Activated T-cell treated with anti-CD3 and anti-CD28 coated beads for 4 hours (primary cell): ENCODE data around the gene LRGUK.
A peak's percentile ranks its signal among the peaks of the same experiment; 100 is the strongest.
"Not testable (repeated sequence)": the region's sequence is repeated elsewhere in the genome, so short reads cannot be mapped to it uniquely, and the experiment has no call there.

Source experiments
- DNase-seq: peaks from one replicate; pipeline ENCODE4 v3.0.0-alpha.2; 2020

Gene LRGUK

GRCh38 chr7:134126966-134127848, at the start of gene LRGUK:
LRGUK (plus strand) TSS chr7:134127340; CDS start chr7:134127368, 28 bp downstream.
- DNase-seq: peak; percentile 63

GRCh38 chr7:134077560-134077959, 49.6 kb upstream of the LRGUK start:
- not testable (repeated sequence) for DNase-seq

DNA sequence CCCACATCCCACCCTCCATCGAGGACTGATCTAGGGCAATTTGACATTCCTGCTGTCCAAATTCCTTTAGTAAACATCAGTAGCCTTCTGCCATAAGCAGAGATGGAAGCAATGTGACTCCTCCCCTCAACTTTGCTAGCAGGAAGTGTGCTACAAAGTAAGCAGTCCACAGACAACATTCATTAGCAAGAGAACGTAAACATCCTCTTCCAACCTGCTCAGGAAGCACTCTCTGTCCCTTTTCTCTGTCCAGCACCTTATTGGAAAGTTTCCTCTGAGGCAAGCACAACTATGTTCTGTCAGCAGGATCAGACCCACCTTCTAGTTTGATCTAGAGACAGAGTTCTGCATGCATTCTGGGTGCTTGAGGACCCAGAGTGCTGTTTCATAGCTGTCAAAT, 48.1 kb upstream of the LRGUK start:
- no peak for DNase-seq

DNA sequence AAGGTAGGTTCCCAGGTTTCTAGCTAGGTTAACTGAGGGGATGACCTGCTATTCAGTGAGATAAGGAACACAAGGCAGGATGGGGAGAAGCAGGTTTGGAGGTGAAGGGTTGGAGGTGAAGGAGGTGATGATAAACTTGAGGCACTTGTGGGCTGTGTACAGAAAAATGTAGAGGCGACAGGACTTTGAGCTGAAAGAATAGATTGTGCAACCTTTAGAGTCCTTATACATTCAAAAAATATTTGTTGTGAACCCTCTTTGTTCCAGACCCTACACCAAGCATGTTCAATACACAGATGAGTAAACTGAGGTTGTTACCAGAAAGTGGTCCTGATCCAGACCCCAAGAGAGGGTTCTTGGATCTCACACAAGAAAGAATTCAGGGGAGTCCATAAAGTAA, 45.4 kb upstream of the LRGUK start:
- DNase-seq: no peak

DNA sequence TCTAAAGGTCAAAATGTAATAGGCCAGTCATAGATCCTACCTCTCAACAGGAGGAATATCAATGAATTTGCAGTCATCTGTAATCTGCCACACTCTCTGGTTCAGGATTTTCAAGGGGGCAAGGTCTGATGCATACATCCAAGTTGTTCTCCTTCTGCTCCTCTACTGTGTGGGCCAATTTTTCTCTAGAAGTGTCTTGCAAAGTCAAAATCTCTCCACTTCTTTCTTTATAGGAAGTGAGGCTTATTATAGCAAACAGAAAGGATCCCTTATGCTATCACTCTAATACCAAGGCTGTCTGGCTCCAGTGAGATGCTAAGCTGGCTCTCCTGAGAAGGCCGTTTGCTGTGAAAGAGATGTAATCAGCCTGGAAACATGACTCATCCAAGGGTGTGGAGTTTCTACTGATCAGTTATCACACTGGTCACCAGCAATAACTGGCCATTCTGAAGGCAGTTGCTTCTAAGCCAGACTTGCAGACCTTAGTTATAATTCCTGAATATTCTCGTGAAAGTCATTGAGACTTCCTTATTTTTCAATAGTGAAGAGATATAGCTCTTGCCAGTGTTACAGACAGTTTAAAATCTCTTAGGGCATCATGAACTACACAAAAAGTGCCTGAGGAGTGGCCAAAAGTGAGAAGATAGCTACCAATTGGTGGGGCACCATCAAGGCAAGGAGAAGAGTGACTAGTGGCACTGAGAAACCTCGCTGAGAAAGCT, 43.2 kb upstream of the LRGUK start:
- no peak for DNase-seq

DNA sequence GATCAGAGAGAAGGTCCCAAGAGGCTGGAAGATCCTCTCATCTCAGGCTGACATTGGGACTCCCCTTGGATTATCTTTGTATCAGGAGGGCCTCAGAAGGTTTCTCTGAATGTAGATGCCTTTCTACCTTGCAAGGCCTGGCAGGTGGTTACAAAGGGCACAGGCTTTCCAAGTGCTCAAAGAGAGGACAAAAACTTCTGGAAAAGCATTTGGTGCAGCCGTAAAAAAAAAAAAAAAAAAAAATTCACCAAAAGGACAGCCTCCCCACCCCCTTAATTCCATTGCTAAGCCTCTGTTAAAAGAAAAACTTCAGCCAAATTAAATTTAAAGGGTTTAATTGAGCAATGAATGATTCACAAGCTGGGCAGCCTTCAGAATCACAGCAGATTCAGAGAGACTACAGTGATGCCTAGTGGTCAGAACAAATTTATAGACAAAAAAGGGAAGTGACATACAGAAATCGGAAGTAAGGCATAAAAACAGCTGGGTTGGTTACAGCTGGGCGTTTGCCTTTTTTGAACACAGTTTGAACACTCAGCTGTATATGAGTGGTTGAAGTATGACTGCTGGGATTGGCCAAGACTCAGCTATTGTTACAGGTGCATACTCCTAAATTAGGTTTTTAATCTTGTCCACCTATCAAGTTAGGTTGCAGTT, 42.5 kb upstream of the LRGUK start:
- no peak for DNase-seq

GRCh38 chr7:134085311-134085710, 41.8 kb upstream of the LRGUK start:
- no peak for DNase-seq

DNA sequence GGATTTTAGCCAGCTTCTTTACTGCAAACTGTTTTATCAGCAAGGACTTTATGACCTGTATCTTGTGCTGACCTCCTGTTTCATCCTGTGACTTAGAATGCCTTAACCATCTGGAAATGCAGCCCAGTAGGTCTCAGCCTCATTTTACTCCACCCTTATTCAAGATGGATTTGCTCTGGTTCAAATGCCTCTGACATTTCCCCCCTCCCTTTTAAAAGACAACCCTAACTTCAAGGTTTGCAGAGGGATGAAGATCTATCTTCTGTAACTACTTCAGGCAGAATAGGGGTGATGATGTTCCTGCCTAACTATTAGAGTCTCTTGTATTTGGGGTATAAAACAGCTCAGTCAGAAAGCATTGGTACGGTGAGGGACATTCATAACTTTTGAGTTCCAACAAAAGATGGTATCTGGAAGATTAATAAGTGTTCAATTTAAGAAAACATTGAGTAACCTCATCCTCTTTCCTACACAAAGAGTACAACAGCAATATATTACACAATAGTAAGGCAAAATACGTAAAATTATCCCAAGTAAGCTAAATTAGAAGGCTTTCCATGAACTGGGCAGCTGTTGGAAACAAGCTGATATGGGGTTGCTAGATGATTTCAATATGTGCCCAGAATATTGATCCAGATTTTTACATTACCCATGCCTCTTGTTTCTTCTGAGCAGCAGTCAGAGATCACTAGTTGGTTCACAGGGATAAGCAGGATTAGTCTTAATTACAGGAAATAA, 40.0 kb upstream of the LRGUK start:
- DNase-seq: no peak

GRCh38 chr7:134088199-134088598, 38.9 kb upstream of the LRGUK start:
- DNase-seq: no peak

DNA sequence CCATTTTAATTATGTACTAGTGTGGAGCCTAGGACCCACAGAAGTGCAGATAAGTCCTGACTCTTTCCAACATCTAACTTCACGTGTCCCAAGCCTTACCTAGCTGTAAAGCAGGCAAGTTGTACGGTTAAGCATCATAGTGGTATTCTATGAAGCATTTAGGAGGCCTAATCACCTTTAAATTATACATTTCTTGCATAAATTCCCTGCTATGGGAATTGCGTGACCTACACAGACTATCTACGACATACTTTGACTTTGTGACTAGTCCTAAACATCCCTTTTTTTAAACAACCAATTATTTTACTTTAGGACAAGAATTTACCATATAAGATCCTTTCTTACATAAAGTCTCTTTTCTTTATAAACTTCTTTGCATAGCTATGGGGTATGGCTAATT, 37.7 kb upstream of the LRGUK start:
- no peak for DNase-seq

- no peak for DNase-seq
Measured at GRCh38 chr7:134098072-134098471, 29.1 kb upstream of the LRGUK start.

GRCh38 chr7:134101716-134102115, 25.4 kb upstream of the LRGUK start:
- DNase-seq: no peak

GRCh38 chr7:134104166-134104565, 23.0 kb upstream of the LRGUK start:
- no peak for DNase-seq

GRCh38 chr7:134105841-134106240, 21.3 kb upstream of the LRGUK start:
- no peak for DNase-seq

DNA sequence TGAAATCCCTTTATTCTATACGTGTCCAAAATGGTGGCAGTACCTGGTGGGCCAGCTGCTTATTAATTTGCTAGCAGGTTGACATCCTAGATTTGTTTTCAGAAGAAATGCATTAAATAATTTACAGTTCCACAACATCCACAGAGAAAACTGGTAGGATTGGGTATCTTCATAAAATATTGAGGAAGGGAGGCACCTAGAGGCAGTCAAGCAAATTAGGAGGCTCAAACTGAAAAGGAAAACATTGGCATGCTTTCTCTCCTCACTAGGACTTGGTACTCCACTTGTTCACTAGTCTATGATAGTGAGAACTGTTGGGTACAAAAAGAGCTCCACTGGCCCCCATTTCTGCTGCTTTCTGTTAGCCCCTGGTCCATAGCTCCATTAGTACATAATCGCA, 18.3 kb upstream of the LRGUK start:
- no peak for DNase-seq

- no peak for DNase-seq
Measured at GRCh38 chr7:134113655-134114054, 13.5 kb upstream of the LRGUK start.

DNA sequence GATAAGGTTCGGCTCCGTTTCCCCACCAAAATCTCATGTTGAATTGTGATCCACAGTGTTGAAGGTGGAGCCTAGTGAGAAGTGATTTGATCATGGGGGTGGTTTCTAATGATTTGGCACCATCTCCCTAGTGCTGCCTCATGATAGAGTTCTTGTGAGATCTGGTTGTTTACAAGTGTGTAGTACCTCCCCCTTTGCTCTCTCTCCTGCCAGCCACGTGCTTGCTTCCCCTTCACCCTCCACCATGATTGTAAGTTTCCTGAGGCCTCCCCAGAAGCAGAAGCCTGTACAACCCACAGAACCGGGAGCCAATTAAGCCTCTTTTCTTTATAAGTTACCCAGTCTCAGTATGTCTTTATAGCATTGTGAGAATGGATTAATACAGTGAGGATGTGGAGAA, 12.1 kb upstream of the LRGUK start:
- DNase-seq: no peak

GRCh38 chr7:134120405-134120804, 6.7 kb upstream of the LRGUK start:
- DNase-seq: no peak

DNA sequence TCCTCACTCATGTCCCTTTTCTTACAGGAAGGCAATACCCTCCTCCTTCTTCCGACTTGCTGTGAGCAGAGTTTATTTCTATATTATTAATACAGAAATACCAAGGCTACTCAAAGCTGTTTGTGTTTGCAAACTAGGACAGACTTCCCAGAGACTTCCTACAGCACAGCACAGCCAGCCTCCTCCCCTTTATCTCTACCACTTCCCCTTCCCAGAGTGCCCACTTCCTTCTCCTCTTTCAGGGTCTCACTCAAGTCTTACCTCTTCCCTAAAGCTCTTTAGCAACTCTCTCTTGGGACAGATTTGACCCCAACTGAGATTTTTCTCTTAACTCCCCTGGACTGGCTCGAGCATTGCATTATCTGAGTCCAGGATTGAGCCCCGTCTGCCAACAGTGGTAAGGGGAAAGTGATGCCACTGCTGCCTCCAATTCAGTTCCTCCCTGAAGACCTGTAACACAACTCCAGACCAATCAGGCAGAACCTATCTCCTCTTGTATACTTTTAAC, 5.5 kb upstream of the LRGUK start:
- no peak for DNase-seq

GRCh38 chr7:134122980-134123379, 4.2 kb upstream of the LRGUK start:
- no peak for DNase-seq

- no peak for DNase-seq
Measured at GRCh38 chr7:134126146-134126545, 994 bp upstream of the LRGUK start.

GRCh38 chr7:134126596-134126965, 559 bp upstream of the LRGUK start:
- no peak for DNase-seq

DNA sequence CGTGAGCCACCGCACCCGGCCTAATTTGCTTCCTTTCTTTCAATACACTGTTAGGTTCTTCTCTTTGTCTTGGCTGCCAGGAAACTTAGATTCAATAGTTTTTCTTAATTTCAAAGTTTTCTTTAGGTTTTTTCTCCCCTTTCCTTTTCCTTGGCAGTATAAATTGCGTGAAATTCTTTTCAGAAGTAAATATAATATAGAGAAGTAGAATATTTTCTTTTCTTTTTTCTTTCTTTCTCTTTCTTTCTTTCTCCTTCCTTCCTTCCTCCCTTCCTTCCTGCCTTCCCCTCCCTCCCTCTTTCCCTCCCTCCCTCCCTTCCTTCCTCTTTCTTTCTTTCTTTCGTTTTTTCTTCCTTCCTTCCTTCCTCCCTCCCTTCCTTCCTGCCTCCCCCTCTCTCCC, 1.7 kb downstream of the LRGUK start:
- no peak for DNase-seq
